Neural cell (in vitro differentiated cells): Measurements from ENCODE around the gene CC2D1A.

Experiments used
- EZH2 ChIP-seq: fragments of 200-600, 300-800 bp; shearing (Covaris generic), sonication (generic); IDR thresholded peaks from 2 replicates; pipeline ENCODE4 v1.6.1; 2014; ENCODE audit warnings: antibody characterized with exemption, low read length, borderline replicate concordance, mild to moderate bottlenecking; ENCODE audit not compliant: insufficient read depth, poor library complexity, severe bottlenecking
- TAF1 ChIP-seq: IDR thresholded peaks from 2 replicates; pipeline ENCODE4 v1.6.1; 2012; ENCODE audit warnings: low read depth

GRCh38 chr19:13876834-13877233 is 29.2 kb upstream of the CC2D1A start, which contains the start of gene NANOS3:
- TF ChIP-seq EZH2 (no peak), TAF1 (no peak)
